ENCODE results near the gene CABLES1. TPM values are rescaled to one million over a fixed set of nuclear protein-coding genes. Genes with fewer than 3 reads are reported as not detected.

The CABLES1 gene
- total RNA-seq, 6 experiments from 2014 or later, result 7.4 to 21.5 (median 11.3) TPM

GRCh38 chr18:23099621-23100020, 35.7 kb upstream of the CABLES1 start:
- Histone ChIP-seq H3K36me3 (no peaks in the 10 kb centered on the region), H3K4me1 (no peaks in the 10 kb centered on the region), H3K27me3 (no peaks in the 10 kb centered on the region), H3K27ac (no peak overlapping the region), H3K4me3 (no peak overlapping the region), H3K9me3 (no peaks in the 10 kb centered on the region)
- WGBS (ENCODE audit: insufficient coverage, low coverage, low lambda C conversion rate, missing lambda C conversion rate), result 94% methylated on average over 5 of the region's 5 CpGs
- intact Hi-C loops (cut with DNase I), result no loop called here
- DNase-seq, result no peak
- no peak for TF ChIP-seq CTCF (IDR thresholded peaks at IDR 0.05)
- no peak for TF ChIP-seq POLR2A (IDR thresholded peaks at IDR 0.05)
- no peak for ATAC-seq

GRCh38 chr18:23101861-23102432, 33.3 kb upstream of the CABLES1 start:
- no peaks in the 10 kb centered on the region for H3K36me3 ChIP-seq
- no peaks in the 10 kb centered on the region for H3K4me1 ChIP-seq
- ATAC-seq (peak in 1 of 4 donors; percentile 23), DNase-seq (no peak)
- H3K27me3 ChIP-seq, result no peaks in the 10 kb centered on the region
- intact Hi-C loops (cut with DNase I), result no loop called here
- TF ChIP-seq CTCF (IDR thresholded peaks at IDR 0.05), result no peak
- TF ChIP-seq POLR2A (IDR thresholded peaks at IDR 0.05), result no peak
- no peak overlapping the region for H3K4me3 ChIP-seq
- WGBS (ENCODE audit: insufficient coverage, low coverage, low lambda C conversion rate, missing lambda C conversion rate), result 68% methylated on average over 11 of the region's 12 CpGs
- no peak overlapping the region for H3K27ac ChIP-seq
- H3K9me3 ChIP-seq, result no peaks in the 10 kb centered on the region

GRCh38 chr18:23102493-23103261, 32.6 kb upstream of the CABLES1 start:
- intact Hi-C loops (cut with DNase I), result no loop called here
- WGBS (ENCODE audit: insufficient coverage, low coverage, low lambda C conversion rate, missing lambda C conversion rate), result 64% methylated on average over 11 of the region's 11 CpGs
- H3K4me3 ChIP-seq, result no peak overlapping the region
- TF ChIP-seq CTCF (IDR thresholded peaks at IDR 0.05) (no peak), POLR2A (IDR thresholded peaks at IDR 0.05) (no peak)
- H3K4me1 ChIP-seq, result no peaks in the 10 kb centered on the region
- ATAC-seq (no peak), DNase-seq (no peak)
- H3K36me3 ChIP-seq, result no peaks in the 10 kb centered on the region
- no peaks in the 10 kb centered on the region for H3K9me3 ChIP-seq
- H3K27ac ChIP-seq, result no peak overlapping the region
- no peaks in the 10 kb centered on the region for H3K27me3 ChIP-seq

- no peak for DNase-seq
- H3K4me1 ChIP-seq, result no peaks in the 10 kb centered on the region
- H3K9me3 ChIP-seq, result no peaks in the 10 kb centered on the region
- ATAC-seq, result no peak
- TF ChIP-seq CTCF (IDR thresholded peaks at IDR 0.05) (no peak), POLR2A (IDR thresholded peaks at IDR 0.05) (no peak)
- intact Hi-C loops (cut with DNase I), result no loop called here
- H3K27me3 ChIP-seq, result no peaks in the 10 kb centered on the region
- no peak overlapping the region for H3K4me3 ChIP-seq
- 90% methylated on average over 2 of the region's 4 CpGs for WGBS (ENCODE audit: insufficient coverage, low coverage, low lambda C conversion rate, missing lambda C conversion rate)
- no peak overlapping the region for H3K27ac ChIP-seq
- no peaks in the 10 kb centered on the region for H3K36me3 ChIP-seq
Observed at GRCh38 chr18:23103449-23103848, 31.8 kb upstream of the CABLES1 start.
